GM10266 (cell line): ENCODE results near the gene CDH22.

Experiments
- DNase-seq: peaks from one replicate; pipeline ENCODE4 v3.0.0; 2012; ENCODE audit errors: extremely low spot score
- TF ChIP-seq, protein P1 (sequence below): IDR thresholded peaks from 2 replicates; pipeline ENCODE4 v1.5.1; 2012; ENCODE audit warnings: mild to moderate bottlenecking, low read depth; ENCODE audit not compliant: control insufficient read depth, insufficient read depth; ENCODE audit errors: missing control alignments

The CDH22 gene

DNA sequence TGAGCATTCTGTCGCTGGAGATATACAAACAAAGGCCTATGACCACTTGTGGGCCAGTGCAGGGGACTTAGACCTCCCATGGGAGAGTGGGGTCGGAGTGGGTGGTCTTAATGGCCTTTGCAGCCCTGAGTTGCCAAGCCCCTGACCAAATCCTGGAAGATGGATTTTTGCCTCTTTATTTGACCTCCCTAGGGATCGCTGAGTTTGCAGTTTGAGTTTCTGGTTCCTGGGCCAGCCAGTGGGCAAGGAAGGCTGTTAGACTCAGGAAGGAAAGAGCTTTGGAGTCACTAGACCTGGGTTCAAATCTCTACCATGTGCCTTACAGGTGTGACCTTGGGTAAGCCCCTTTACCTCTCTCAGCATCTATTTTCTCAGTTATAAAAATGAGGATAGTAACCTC lies 96.0 kb downstream of the CDH22 start:
- no peak for DNase-seq
- TF ChIP-seq, protein P1, sequence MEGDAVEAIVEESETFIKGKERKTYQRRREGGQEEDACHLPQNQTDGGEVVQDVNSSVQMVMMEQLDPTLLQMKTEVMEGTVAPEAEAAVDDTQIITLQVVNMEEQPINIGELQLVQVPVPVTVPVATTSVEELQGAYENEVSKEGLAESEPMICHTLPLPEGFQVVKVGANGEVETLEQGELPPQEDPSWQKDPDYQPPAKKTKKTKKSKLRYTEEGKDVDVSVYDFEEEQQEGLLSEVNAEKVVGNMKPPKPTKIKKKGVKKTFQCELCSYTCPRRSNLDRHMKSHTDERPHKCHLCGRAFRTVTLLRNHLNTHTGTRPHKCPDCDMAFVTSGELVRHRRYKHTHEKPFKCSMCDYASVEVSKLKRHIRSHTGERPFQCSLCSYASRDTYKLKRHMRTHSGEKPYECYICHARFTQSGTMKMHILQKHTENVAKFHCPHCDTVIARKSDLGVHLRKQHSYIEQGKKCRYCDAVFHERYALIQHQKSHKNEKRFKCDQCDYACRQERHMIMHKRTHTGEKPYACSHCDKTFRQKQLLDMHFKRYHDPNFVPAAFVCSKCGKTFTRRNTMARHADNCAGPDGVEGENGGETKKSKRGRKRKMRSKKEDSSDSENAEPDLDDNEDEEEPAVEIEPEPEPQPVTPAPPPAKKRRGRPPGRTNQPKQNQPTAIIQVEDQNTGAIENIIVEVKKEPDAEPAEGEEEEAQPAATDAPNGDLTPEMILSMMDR = no peak

DNA sequence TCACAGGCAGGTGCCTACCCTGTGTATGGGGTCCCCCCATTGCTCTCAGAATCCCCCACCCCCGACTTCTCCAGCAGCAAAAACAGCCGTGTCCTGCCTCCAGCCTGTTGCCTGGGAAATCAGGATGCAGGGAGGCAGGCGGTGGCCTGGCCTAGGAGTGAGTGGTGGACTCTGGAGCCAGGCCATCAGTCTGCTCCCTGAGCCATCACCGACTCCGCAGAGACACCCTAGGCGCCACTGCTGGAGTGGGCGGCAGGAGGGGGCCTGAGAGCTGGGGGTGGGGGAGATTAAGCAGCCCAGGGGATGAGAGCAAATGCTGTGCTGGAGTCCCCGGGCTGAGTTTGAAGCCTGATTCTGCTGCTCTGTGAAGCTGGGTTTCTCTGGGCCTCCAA lies 97.0 kb downstream of the CDH22 start:
- no peak for DNase-seq
- TF ChIP-seq, protein P1 = no peak

DNA sequence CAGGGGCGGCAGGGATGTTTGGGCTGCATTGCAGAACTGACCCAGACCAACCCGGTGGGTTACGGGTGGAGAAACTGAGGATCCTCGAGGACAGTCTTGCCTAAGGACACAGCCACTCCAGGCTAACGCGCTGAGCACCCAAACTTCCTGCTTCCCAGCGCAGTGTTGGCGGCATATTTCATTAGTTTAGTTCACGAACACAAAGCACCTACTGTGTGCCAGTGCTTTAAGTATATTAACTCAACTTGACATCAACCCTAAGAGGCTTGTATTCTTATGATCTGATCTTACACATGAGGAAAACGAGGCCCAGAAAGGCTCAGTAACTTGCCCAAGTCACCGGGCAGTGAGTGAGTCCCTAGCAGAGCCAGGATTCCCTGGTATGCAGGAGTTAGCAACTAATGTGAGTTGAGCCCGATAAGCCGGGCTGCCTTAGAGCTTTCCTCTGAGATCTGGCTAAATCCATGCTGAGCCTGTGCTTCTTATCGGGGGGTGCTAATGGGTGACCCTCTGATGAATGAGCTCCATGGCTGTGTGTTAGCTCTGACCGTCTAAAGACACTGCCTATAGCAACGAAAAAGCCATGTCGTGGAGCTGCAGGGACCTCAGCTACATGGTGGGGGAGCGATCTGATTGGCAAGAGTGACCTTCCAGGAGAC lies 97.5 kb downstream of the CDH22 start:
- TF ChIP-seq, protein P1 = no peak
- DNase-seq = no peak

DNA sequence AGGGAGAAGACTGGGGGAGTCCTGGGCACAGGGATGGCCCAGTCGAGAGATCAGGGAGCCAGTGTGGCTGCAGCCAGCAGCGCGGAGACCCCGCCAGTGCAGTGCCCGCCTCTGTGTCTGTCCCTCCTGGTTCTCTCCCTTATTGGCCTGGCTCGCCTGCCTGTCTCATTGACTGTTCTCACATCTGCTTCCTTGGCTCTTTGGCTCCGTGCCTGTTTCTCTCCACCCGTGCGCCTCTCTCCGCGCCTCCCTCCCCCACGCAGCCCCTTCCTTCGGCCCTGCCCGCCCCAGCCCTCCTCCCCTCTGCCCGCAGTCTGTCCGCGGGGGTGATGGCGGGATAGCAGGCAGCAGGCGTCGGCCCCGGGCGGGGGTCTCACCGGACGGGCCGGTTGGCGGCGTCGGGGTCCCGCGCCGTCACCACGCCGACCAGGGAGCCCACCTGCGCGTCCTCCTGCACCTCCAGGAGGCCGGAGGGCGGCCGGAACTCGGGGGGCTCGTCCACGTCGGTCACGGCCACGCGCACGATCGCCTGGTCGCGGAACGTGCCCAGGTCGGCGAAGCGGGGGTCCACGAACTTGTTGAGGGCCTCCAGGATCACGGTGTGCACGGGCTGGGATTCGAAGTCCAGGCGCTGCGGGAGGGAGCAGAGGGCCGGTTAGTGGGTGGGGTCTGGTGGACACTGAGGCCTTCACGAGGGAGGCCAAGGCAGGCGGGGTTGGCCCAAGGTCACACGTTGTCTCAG lies 98.2 kb downstream of the CDH22 start:
- DNase-seq = no peak
- TF ChIP-seq, protein P1 = no peak

DNA sequence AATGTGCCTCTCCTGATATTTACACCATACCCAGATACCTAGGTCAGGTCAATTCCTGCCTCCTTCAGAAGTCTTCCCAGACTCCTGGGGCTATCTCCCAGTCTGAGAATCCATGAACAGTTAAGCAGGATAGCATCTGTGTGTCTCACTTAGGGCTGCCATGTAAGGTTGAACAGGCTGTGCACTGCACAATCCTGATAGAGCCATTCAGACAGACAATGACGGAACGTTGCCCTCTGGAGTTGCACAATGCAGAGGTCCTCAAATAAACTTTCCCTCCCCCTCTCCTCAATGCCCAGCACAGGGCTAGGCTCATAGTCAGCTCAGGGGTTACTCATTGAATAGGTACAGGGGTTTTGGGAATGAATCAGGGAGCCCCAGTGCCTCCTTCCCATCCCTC lies 100.5 kb downstream of the CDH22 start:
- TF ChIP-seq, protein P1 = no peak
- no peak for DNase-seq

DNA sequence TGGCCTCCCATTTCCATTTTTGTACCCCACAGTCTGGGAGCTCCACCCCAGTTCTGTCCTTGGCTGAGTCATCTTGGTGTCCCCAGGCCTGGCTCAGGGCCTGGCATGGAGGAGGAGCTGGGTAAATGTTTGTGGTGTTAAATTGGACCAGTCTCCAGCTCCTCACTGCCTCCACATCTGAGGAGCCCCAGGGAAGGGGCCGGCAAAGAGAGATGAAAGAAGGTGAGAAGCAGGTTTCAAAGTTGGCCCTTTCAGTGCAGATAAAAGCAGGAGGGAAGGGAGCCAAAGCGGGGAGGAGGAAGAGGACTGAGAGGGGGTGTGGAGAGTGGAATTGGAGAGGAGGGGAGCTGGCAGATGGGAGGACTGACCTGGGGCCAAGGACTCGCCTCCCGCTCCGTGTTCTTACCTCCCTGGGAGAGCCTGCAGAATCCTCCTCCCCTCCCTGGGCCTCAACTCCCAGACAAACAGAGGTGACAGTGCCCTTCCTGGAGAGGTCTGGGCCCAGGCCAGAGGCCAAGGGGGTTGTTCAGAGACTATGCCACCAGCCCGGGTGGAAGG lies 101.2 kb downstream of the CDH22 start:
- TF ChIP-seq, protein P1 = no peak
- no peak for DNase-seq

DNA sequence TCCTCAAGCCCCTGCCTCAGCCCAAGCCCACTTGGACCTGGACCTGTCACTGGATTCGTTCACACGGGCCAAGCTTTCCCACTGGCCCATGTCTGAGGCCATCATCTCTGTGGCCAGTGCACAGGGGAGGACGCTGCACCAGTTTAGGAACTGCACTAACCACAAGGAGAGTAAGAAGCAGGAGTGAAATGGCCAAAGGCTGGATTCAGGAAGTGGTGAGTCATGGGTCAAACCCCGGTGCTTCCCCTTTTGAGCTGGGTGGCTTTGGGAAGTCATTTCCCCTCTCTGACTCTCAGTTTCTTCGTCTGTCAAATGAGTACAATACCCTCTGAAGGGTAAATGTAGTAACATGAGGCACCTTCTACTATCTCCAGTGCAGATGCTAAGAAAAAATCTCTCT lies 102.3 kb downstream of the CDH22 start:
- peak; percentile 50 for DNase-seq
- TF ChIP-seq, protein P1 = no peak
